Pancreas (tissue), 10 donors: ENCODE data around the gene NDUFA8. TPM values are rescaled to one million over a fixed set of nuclear protein-coding genes. Genes with fewer than 3 reads are reported as not detected.

Experiments
- ATAC-seq, 4 donors: fragments of 200-7000 bp; cut with Tn5 transposase; one replicate each; pipeline versions ENCODE4 v1.8.0 to v1.9.1; 2020; ENCODE audit warnings: mild to moderate bottlenecking in 4 of 4, moderate library complexity in 4 of 4
- DNase-seq, 6 donors: peaks; one replicate each; pipeline ENCODE4 v3.0.0-alpha.2; 2020
- FAIRE-seq: peaks from 2 replicates; lab custom pipeline; 2012; peaks lifted over from hg19 to GRCh38; lab: Jason Lieb, UNC
- H3K27ac ChIP-seq, 4 donors: fragments of 200-600 bp; sonication (generic); 1 replicate in 3 of 4; 2 replicates in 1 of 4; pipeline versions ENCODE4 v1.5.0 to v1.8.0; 2020
- H3K27me3 ChIP-seq, 4 donors: fragments of 200-600 bp; one replicate each; pipeline ENCODE4 v1.8.0; 2021
- H3K36me3 ChIP-seq, 3 donors: fragments of 200-600 bp; sonication (generic) in 1 of 3; one replicate each; pipeline versions ENCODE4 v1.5.0 to v1.8.0; 2020 to 2021
- H3K4me1 ChIP-seq, 3 donors: fragments of 200-600 bp; one replicate each; pipeline ENCODE4 v1.8.0; 2021
- H3K4me3 ChIP-seq, 4 donors: fragments of 200-600 bp; sonication (generic) in 2 of 4; one replicate each; pipeline versions ENCODE4 v1.5.0 to v1.8.0; 2020 to 2021
- H3K9me3 ChIP-seq, 4 donors: fragments of 200-600 bp; one replicate each; pipeline ENCODE4 v1.8.0; 2021
- CTCF ChIP-seq, 4 donors: fragments of 200-600 bp; sonication (generic) in 3 of 4; IDR thresholded peaks; one replicate each; pipeline versions ENCODE4 v1.5.0 to v1.8.0; 2021; ENCODE audit warnings: antibody characterized with exemption in 4 of 4
- WGBS, 2 donors: extraction: QIAGEN DNeasy Blood & Tissue Kit; methylation state at CpG; one replicate each; pipeline ENCODE4 v1.1.7; 2013; 5-methylcytosine and 5-hydroxymethylcytosine counted together
- intact Hi-C, 3 donors: fragments of 100-400 bp; cut with DNase I; formaldehyde crosslinking; loops; one replicate each; pipeline versions ENCODE4 v1.11.1 to v1.14.2; 2022
- polyA plus RNA-seq, 2 donors: library from polyadenylated mRNA; stranded (reverse); fragments of 200-250 nt; gene quantifications; one replicate each; pipeline ENCODE4 v1.2.3, GENCODE V29; 2013
- total RNA-seq, 6 donors: library from RNA; stranded (reverse); fragmentation: NEBNext Ultra II Directional in 4 of 6; extraction: Animal tissue kit (Norgen Biotek cat#: 25700) in 4 of 6; gene quantifications; one replicate each; pipeline versions ENCODE4 v1.2.1 to v1.2.4, GENCODE V29; 2021 to 2023
- donor health status: healthy with polysubstance abuse.
- donor health status: DM: no; HTN: no; CAD: no; lungs with moderate emphysema.
- donor health status: DM: no; HTN: no; CAD: no.
- donor health status: control.
- donor health status: control.
- donor health status: Bipolar disorder and iron deficiency.
- donor health status: DM: yes; HTN: yes; CAD: no.
- donor health status: DM: no; HTN: no; CAD: no.
- donor health status: DM: no; HTN: no; CAD: no.
- donor health status: DM: yes; HTN: yes; CAD: no.

The NDUFA8 gene
- total and polyA plus RNA-seq, 8 donors: 10.7 to 37.3 (median 16.4) TPM

- Histone ChIP-seq H3K27ac (no peak overlapping the region), H3K4me1 (no peaks in the 10 kb centered on the region), H3K4me3 (no peak overlapping the region), H3K36me3 (no peaks in the 10 kb centered on the region), H3K9me3 (no peaks in the 10 kb centered on the region), H3K27me3 (no peaks in the 10 kb centered on the region)
- ATAC-seq: no peak
- no peak for TF ChIP-seq CTCF (IDR thresholded peaks at IDR 0.05)
- no peak for DNase-seq
- intact Hi-C loops: no loop called here
- 83 to 84% methylated on average over 8 of the region's 8 CpGs for WGBS, 2 donors
- FAIRE-seq: no peak
These were observed 27.3 kb upstream of the NDUFA8 start for GRCh38 chr9:122186777-122187470.

GRCh38 chr9:122186301-122186700 is 26.7 kb upstream of the NDUFA8 start:
- WGBS, 2 donors: 80% methylated on average over 5 of the region's 5 CpGs
- FAIRE-seq (no peak), ATAC-seq (no peak), DNase-seq (no peak)
- Histone ChIP-seq H3K4me1 (no peaks in the 10 kb centered on the region), H3K36me3 (no peaks in the 10 kb centered on the region), H3K9me3 (no peaks in the 10 kb centered on the region), H3K27ac (no peak overlapping the region), H3K27me3 (no peaks in the 10 kb centered on the region), H3K4me3 (no peak overlapping the region)
- intact Hi-C loops: no loop called here
- no peak for TF ChIP-seq CTCF (IDR thresholded peaks at IDR 0.05)

- WGBS, 2 donors: 62 to 78% methylated on average over 1 of the region's 1 CpG
- no peak for ATAC-seq
- no peaks in the 10 kb centered on the region for H3K36me3 ChIP-seq
- TF ChIP-seq CTCF (IDR thresholded peaks at IDR 0.05): no peak
- H3K27me3 ChIP-seq: no peaks in the 10 kb centered on the region
- no peak for FAIRE-seq
- no peak for DNase-seq
- no peaks in the 10 kb centered on the region for H3K9me3 ChIP-seq
- H3K4me1 ChIP-seq: no peaks in the 10 kb centered on the region
- no peak overlapping the region for H3K4me3 ChIP-seq
- intact Hi-C loops: no loop called here
- no peak overlapping the region for H3K27ac ChIP-seq
These were observed 25.0 kb upstream of the NDUFA8 start for GRCh38 chr9:122184551-122184950.

GRCh38 chr9:122183501-122183900 is 23.9 kb upstream of the NDUFA8 start:
- no peak for DNase-seq
- Histone ChIP-seq H3K36me3 (no peaks in the 10 kb centered on the region), H3K27me3 (no peaks in the 10 kb centered on the region), H3K9me3 (no peaks in the 10 kb centered on the region), H3K4me1 (no peaks in the 10 kb centered on the region), H3K27ac (no peak overlapping the region), H3K4me3 (no peak overlapping the region)
- no peak for FAIRE-seq
- 65 to 73% methylated on average over 7 of the region's 7 CpGs for WGBS, 2 donors
- ATAC-seq: no peak
- TF ChIP-seq CTCF (IDR thresholded peaks at IDR 0.05): no peak
- intact Hi-C loops: no loop called here

- ATAC-seq: no peak
- Histone ChIP-seq H3K9me3 (no peaks in the 10 kb centered on the region), H3K4me1 (no peaks in the 10 kb centered on the region), H3K27ac (no peak overlapping the region), H3K27me3 (no peaks in the 10 kb centered on the region), H3K4me3 (no peak overlapping the region), H3K36me3 (no peaks in the 10 kb centered on the region)
- TF ChIP-seq CTCF (IDR thresholded peaks at IDR 0.05): no peak
- DNase-seq: no peak
- intact Hi-C loops: no loop called here
- 47 to 52% methylated on average over 4 of the region's 4 CpGs for WGBS, 2 donors
- no peak for FAIRE-seq
These were observed 21.1 kb upstream of the NDUFA8 start for GRCh38 chr9:122180633-122181032.
